COR-L47 (cell line): ENCODE results near the gene SMIM12.

ENCODE experiments used
- DNase-seq: peaks from one replicate; lab custom pipeline; 2025; lab: John Stamatoyannopoulos, UW

The SMIM12 gene

GRCh38 chr1:34859446-34860200 lies at the start of gene SMIM12:
Gene SMIM12 (minus strand): TSS chr1:34859749. CDS start chr1:34855977, 3,772 bp downstream.
- peak; percentile 85 for DNase-seq

- DNase-seq = no peak
Observed at GRCh38 chr1:34908369-34908768, 48.8 kb upstream of the SMIM12 start.

DNA sequence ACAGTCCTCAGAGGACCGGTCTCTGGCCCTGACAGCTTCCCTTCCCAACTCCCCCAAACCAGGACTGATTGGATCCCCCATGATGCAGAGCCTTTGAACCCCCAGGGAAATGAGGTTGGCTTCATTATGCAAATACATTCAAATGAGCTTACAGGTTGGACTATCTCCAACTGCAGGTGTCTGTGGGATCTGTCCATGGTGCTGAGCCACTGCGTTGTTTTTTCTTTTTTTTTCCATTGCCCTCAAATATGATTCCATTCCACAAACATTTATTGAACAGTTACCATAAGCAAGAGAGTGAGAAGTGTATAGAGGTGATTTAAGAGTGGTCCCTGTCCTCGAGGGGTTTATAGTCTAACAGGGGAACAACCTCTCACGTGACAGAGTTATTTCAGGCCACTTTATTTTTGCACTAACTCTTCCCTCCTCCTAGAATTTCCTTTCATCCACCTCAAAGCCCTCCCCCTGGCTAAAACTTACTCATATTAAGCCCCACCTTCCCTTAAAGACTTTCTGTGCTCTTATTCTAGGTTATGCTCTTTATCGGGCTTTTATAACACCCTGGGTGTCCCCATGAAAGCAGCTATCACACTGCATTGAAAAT lies 48.0 kb upstream of the SMIM12 start:
- DNase-seq = no peak

DNA sequence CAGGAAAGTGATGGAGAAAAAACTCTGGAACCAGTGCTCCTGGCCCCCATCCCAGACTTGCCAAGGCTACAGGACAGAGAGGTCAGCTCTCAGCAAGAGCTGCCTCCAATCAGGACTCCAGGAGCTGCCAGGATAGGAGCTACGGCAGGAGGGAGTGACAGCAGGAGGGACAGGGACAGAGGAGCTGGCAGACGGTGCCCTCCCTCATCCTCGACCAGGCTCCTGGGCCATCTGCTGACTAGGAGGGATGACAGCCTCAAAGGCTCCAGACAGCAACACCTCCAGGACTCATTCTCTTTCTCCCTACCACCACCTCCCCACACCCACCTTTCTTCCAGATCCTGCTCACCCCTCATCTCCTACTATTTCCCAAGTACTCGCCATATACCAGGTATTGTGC lies 47.2 kb upstream of the SMIM12 start:
- no peak for DNase-seq

DNA sequence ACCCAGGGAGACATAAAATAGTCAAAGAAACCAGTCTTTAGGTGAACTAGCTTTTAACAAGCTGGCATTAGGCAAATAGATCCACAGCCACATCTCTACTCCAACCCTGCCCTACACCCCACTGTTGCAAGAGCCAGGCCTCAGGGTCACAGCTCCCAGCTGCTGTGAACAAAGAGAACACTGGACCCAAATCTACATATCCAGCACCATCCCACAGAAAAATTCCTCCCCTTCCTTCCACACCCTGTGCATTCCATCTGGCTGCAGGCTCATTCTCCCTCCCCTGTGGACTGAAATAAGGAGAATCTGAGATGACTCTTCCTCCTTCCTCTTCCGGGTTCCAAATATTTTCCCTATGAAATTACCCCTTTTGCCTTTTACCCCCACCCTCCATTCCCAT lies 46.7 kb upstream of the SMIM12 start:
- DNase-seq = no peak

DNA sequence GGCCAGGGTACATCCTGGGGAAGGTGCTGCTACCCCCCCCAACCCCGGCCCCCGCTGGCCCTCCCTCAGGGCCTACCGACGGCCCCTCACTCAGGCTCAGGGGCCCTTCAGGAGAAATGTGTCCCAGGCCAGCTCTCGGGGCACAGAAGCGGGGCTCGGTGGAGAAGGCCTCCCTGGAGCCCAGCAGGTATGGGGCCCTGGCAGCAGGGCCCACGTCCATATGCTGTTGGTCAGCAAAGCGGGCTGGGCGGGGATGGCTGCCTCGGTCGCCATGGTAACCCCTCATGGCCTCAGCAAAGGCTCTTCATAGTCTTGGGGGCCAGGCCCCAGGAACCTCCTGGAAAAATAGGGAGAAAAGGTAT lies 45.5 kb upstream of the SMIM12 start:
- DNase-seq = no peak

DNA sequence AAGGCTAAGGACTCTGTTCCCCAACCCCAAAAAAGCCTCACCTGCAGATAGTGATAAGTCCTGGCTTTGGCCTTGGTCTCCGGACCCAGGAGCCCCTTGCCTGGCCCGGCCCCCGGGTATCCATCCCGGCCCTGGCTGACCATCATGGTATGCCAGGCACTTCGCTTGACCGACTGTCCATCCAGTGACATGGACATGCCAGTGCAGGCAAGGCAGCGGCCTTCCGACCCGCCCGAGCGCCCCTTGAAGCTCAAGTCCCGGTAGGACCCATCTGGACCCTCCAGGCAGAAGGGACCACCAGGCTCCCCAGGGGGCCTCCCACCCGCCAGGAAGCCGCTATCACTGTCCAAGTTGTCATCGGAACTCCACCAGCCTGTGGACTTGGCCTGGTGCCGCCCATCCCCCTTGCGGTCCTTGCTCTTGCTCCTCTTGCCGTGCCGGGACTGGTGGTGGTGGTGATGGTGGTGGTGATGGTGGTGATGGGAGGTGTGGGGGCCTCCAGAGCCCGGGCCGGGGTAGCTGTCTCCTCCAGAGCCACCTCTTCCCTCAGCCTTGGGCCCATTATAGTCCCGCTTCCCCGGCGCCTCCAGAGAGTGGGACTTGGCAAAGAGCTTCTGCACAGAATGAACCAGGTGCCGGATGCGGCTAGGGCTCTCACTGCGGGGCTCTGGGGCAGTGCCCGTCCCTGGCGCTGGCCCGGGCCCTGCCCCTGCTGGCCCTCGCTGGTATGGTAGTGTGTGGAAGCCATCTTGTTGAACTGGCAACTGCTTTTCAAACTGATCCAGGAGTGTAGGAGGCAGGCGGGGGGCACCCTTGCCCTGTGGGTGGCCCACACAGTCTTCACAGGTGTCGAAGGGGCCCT lies 44.9 kb upstream of the SMIM12 start:
- no peak for DNase-seq

- DNase-seq = no peak
Observed at GRCh38 chr1:34901919-34902318, 42.4 kb upstream of the SMIM12 start.

DNA sequence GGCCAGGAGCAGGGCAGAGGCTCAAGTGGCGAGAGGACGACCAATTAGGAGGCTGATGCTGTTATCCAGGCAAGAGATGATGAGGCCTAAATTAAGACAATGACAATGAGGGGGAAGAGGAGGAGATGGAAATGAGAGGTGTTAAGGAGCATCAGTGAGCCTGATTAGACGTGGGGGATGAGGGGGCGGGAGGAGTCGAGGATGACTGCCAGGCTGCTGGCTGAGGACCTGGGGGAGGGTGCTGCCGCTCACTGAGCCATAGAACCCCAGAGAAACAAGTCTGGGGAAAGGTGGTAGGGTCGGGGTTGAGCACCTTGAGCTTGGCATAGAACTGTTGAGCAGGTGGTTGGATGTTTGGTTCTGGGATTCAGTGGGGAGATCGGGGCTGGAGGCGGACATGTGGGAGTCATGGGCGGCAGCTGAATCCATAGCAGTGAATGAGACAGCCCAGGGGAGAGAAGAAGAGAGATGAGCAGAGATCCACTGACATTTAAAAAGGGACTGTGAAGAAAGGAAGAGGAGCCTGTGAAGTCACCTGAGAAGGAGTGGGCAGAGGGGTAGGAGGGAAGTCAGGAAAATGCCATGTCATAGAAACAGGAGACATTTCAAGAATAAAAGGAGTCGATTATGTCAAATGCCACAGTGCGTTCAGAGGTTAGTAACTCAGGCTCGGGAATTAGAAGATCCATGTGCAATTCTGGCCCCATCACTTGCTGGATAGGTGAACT lies 41.4 kb upstream of the SMIM12 start:
- no peak for DNase-seq

DNA sequence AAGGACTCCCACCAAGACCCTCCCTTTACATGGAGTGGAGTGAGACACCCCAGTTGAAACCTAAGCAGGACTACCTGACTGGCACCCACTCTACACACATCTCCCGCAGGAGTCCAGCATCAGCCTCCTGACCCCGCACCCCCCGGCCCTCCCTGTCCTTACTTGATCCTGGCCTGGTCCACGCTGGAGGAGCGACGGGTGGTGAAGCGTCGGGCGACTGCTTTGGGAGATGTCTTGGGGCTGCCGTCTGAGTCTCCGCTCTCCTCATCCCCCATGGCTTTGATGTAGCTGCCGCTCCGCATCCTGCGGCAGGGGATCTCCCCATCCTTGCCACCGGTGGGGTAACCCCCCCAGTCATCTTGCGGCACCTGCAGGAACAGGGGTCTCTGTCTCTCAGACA lies 40.4 kb upstream of the SMIM12 start:
- DNase-seq = no peak

DNA sequence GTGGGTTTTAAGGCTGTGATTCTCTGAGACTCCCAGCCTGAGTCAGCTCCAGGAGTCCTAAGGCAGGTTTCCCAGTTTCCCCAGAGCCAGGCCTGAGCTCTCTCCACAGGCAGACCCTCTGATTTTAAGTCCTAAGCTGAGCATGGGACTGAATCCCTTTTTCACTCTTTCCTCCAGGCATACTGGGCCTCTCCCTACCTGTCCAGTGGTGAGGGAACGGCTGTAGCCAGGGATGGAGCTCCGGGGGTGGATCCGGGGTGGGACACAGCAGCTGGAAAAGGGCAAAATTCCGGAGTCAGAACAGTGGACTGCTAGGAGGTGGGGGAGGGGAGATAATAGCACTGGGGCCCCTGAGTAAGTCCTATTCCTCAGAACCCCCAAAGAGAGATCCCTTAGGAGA lies 39.9 kb upstream of the SMIM12 start:
- no peak for DNase-seq

DNA sequence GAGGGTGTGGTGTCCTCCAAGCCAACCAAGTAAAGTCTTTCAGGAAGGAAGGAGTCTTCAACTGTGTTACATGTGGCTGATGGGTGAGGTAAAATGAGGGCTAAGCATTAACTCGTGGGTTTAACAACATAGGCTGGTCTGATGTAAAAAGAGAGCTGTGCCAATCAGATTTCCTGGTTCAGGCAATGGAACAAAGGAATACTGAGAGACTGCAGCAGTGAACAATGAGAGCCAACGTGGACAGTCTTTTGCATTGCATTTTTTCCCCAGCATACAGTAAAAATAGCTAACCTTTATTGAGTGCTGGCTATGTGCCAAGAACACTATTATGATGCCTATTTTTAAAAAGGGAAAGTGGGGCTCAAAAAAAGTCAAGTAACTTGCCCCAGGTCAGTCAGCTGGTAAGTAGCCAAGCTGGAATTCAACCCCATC lies 38.8 kb upstream of the SMIM12 start:
- no peak for DNase-seq

DNA sequence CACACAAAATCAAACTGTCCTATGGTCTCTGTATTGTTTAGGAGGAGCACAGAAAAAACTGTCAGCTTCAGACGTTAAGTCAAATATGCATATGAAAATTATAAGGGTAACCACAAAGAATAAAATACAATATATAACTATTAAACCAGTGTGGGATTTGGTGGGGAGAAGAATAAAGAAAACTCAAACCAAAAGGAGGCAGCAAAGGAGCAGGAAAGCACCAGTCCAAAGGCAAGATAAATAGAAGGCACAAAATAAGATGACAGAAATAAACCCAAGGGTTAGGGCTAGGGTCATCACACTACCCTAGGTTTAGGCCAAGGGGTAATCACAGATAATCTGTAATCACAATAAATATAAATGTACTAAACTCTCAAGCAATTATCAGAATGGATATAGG lies 37.1 kb upstream of the SMIM12 start:
- DNase-seq = no peak

DNA sequence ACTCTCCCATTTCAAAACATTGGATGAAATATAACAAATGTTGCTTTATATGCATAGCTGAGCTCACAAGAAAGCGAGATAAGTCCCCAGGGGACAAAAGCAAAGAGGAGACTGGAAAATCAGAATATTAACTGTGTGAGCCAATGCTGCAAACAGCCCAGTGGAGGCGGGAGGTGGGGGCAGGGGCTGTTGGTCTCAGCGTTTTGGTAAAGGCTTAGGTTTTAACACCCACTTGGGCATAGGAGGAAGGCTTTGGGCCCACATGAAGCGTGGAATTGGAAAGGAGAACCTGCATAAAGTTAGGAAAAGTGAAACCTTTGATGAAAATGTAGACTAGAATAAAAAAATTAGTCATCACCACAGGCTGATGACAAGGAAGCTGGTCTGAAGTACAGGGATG lies 30.2 kb upstream of the SMIM12 start:
- no peak for DNase-seq

GRCh38 chr1:34887593-34887992 lies 28.0 kb upstream of the SMIM12 start:
- no peak for DNase-seq

GRCh38 chr1:34885405-34886247 lies 26.1 kb upstream of the SMIM12 start:
- DNase-seq = no peak

- DNase-seq = no peak
Observed at GRCh38 chr1:34884961-34885360, 25.4 kb upstream of the SMIM12 start.

GRCh38 chr1:34884536-34884935 lies 25.0 kb upstream of the SMIM12 start:
- DNase-seq = no peak

GRCh38 chr1:34879230-34879629 lies 19.7 kb upstream of the SMIM12 start:
- no peak for DNase-seq

GRCh38 chr1:34876406-34876805 lies 16.9 kb upstream of the SMIM12 start:
- no peak for DNase-seq

GRCh38 chr1:34874296-34874952 lies 14.9 kb upstream of the SMIM12 start:
- DNase-seq = no peak
